ENCODE data around the gene MYL10. TPM values are rescaled to one million over a fixed set of nuclear protein-coding genes. Genes with fewer than 3 reads are reported as not detected.

The MYL10 gene
- total RNA-seq, 1 experiment from 2014 or later = not detected

- no peak overlapping the region for H3K4me3 ChIP-seq (replicated peaks in 1 of 2; ENCODE audit: low read depth in 1 of 2, low read length in 2 of 2)
- ChIA-PET CTCF (no interaction called here), POLR2A (no interaction called here), RAD21 (ENCODE audit: low non-redundant PET in 1 of 2, low total read pairs in 2 of 2, uncharacterized antibody in 2 of 2, unreplicated experiment in 2 of 2) (no interaction called here)
- H3K27ac ChIP-seq (ENCODE audit: low read depth, low read length) = no peak overlapping the region
- DNase-seq (ENCODE audit: low read depth, low spot score) (no peak), ATAC-seq (no peak)
- H3K36me3 ChIP-seq (ENCODE audit: control insufficient read depth in 1 of 2, insufficient read depth in 2 of 2, low read length in 2 of 2) = no peaks in the 10 kb centered on the region
- H3K4me2 ChIP-seq (ENCODE audit: low read length) = no peak overlapping the region
- peaks cover 0 to 8% of the 10 kb centered on the region in 2 experiments; a peak in 2 of 4 replicates for H3K4me1 ChIP-seq (ENCODE audit: control insufficient read depth in 1 of 2, insufficient read depth in 2 of 2, low read length in 2 of 2)
- H3K9ac ChIP-seq (ENCODE audit: low read length) = no peak overlapping the region
- no peaks in the 10 kb centered on the region for H3K9me3 ChIP-seq (ENCODE audit: control insufficient read depth in 1 of 2, insufficient read depth in 1 of 2, low read depth in 1 of 2, low read length in 2 of 2)
- no peak overlapping the region for H2AFZ ChIP-seq (ENCODE audit: low read depth, low read length, poor library complexity, severe bottlenecking)
- H4K20me1 ChIP-seq (ENCODE audit: insufficient read depth) = no peaks in the 10 kb centered on the region
- no TSS peak for BruUV-seq (replicated peaks)
- TF ChIP-seq FOSL1 (IDR thresholded peaks at IDR 0.05; ENCODE audit: low read depth) (no peak), EZH2 (IDR thresholded peaks at IDR 0.05) (no peak), EZH2phosphoT487 (IDR thresholded peaks at IDR 0.05; ENCODE audit: borderline replicate concordance) (no peak), JUND (IDR thresholded peaks at IDR 0.05) (no peak), POLR2AphosphoS5 (IDR thresholded peaks at IDR 0.05; ENCODE audit: low read depth, low read length) (no peak), SP1 (IDR thresholded peaks at IDR 0.05; ENCODE audit: low read depth) (no peak), CTCF (IDR thresholded peaks at IDR 0.05 in 2 of 3, conservative IDR thresholded peaks at IDR 0.05 in 1 of 3; ENCODE audit: borderline replicate concordance in 1 of 3, insufficient read depth in 1 of 3, low read depth in 2 of 3, low read length in 2 of 3) (no peak), REST (IDR thresholded peaks at IDR 0.05; ENCODE audit: low read depth) (no peak)
- no peaks in the 10 kb centered on the region for H3K79me2 ChIP-seq (ENCODE audit: insufficient read depth, low read length)
- no peaks in the 10 kb centered on the region for H3K9me2 ChIP-seq (ENCODE audit: insufficient read depth)
- intact Hi-C loops (cut with micrococcal nuclease) = no loop called here
- H3K27me3 ChIP-seq (ENCODE audit: insufficient read depth, low read length) = no peaks in the 10 kb centered on the region
Observed at GRCh38 chr7:101617451-101618206, 11.5 kb downstream of the MYL10 start.
